Astrocyte (in vitro differentiated cells and primary cell): ENCODE results near the gene YWHAB. TPM values are rescaled to one million over a fixed set of nuclear protein-coding genes. Genes with fewer than 3 reads are reported as not detected.

Experiments used
- DNase-seq: peaks from one replicate; pipeline ENCODE4 v3.0.0-alpha.2; 2010; ENCODE audit warnings: low read depth
- FAIRE-seq: peaks from 2 replicates; lab custom pipeline; 2011; peaks lifted over from hg19 to GRCh38; lab: Jason Lieb, UNC
- H2AFZ ChIP-seq: 2 replicates; pipeline ENCODE4 v1.6.0; 2012; ENCODE audit warnings: low read depth, low read length, inconsistent platforms
- H3K27ac ChIP-seq: 2 replicates; pipeline ENCODE4 v1.5.1; 2011; ENCODE audit warnings: low read depth, low read length, inconsistent platforms
- H3K27me3 ChIP-seq: 2 replicates; pipeline ENCODE4 v1.6.0; 2011; ENCODE audit warnings: low read length, inconsistent platforms; ENCODE audit not compliant: insufficient read depth
- H3K36me3 ChIP-seq: 2 replicates; pipeline ENCODE4 v1.5.1; 2011; ENCODE audit warnings: low read length, inconsistent platforms; ENCODE audit not compliant: insufficient read depth
- H3K4me1 ChIP-seq: 2 replicates; pipeline ENCODE4 v1.5.1; 2011; ENCODE audit warnings: low read length, inconsistent platforms; ENCODE audit not compliant: insufficient read depth
- H3K4me2 ChIP-seq: 2 replicates; pipeline ENCODE4 v1.6.0; 2012; ENCODE audit warnings: low read length, inconsistent platforms
- H3K4me3 ChIP-seq: 2 replicates; pipeline ENCODE4 v1.5.1; 2011; ENCODE audit warnings: low read depth, mild to moderate bottlenecking, low read length, inconsistent platforms; ENCODE audit not compliant: insufficient read depth
- H3K79me2 ChIP-seq: 2 replicates; pipeline ENCODE4 v1.6.0; 2012; ENCODE audit warnings: mild to moderate bottlenecking, low read length, inconsistent platforms; ENCODE audit not compliant: insufficient read depth
- H3K9ac ChIP-seq: 2 replicates; pipeline ENCODE4 v1.6.0; 2012; ENCODE audit warnings: mild to moderate bottlenecking, low read length, inconsistent platforms
- H3K9me3 ChIP-seq: 2 replicates; pipeline ENCODE4 v1.5.1; 2012; ENCODE audit warnings: low read depth, mild to moderate bottlenecking, low read length, inconsistent platforms; ENCODE audit not compliant: insufficient read depth
- H4K20me1 ChIP-seq: 2 replicates; pipeline ENCODE4 v1.6.0; 2012; ENCODE audit warnings: low read length, inconsistent platforms; ENCODE audit not compliant: insufficient read depth
- H3K27ac Mint-ChIP-seq: one replicate; pipeline ENCODE4 v1.8.0; 2021; ENCODE audit warnings: mild to moderate bottlenecking, mixed read lengths; ENCODE audit not compliant: unreplicated experiment
- H3K27me3 Mint-ChIP-seq: one replicate; pipeline ENCODE4 v1.8.0; 2021; ENCODE audit warnings: low read depth, mixed read lengths; ENCODE audit not compliant: unreplicated experiment
- H3K36me3 Mint-ChIP-seq: one replicate; pipeline ENCODE4 v1.8.0; 2021; ENCODE audit warnings: low read depth, mixed read lengths; ENCODE audit not compliant: unreplicated experiment
- H3K4me1 Mint-ChIP-seq: one replicate; pipeline ENCODE4 v1.8.0; 2021; ENCODE audit warnings: low read depth, mixed read lengths; ENCODE audit not compliant: unreplicated experiment
- H3K4me3 Mint-ChIP-seq: one replicate; pipeline ENCODE4 v1.8.0; 2021; ENCODE audit warnings: mild to moderate bottlenecking, moderate library complexity, mixed read lengths; ENCODE audit not compliant: unreplicated experiment
- H3K9me3 Mint-ChIP-seq: one replicate; pipeline ENCODE4 v1.8.0; 2021; ENCODE audit warnings: mild to moderate bottlenecking, mixed read lengths; ENCODE audit not compliant: unreplicated experiment
- EZH2 ChIP-seq: IDR thresholded peaks from 2 replicates; pipeline ENCODE4 v1.6.1; 2012; ENCODE audit warnings: mild to moderate bottlenecking, low read length, inconsistent platforms; ENCODE audit not compliant: insufficient read depth
- total RNA-seq: library from RNA; stranded (reverse); gene quantifications from 2 replicates; pipeline ENCODE4 v1.2.1, GENCODE V29; 2021
- TF ChIP-seq, protein P1 (sequence below): IDR thresholded peaks from 2 replicates; pipeline ENCODE4 v1.5.1; 2011; ENCODE audit warnings: low read depth, mild to moderate bottlenecking, inconsistent platforms, low read length, moderate library complexity; ENCODE audit not compliant: insufficient read depth

The YWHAB gene
- total RNA-seq, 1 donor from 2014 or later, result 236 TPM

GRCh38 chr20:44914924-44915323 is 29.4 kb downstream of the YWHAB start:
- Mint-ChIP-seq H3K27ac (no peak overlapping the region), H3K36me3 (peaks cover 20% of the 10 kb centered on the region), H3K27me3 (no peaks in the 10 kb centered on the region), H3K4me1 (peaks cover 6% of the 10 kb centered on the region), H3K4me3 (no peak overlapping the region), H3K9me3 (no peaks in the 10 kb centered on the region)
- Histone ChIP-seq H3K4me3 (no peak overlapping the region), H3K9ac (no peak overlapping the region), H3K4me2 (no peak overlapping the region), H3K27me3 (no peaks in the 10 kb centered on the region), H3K4me1 (no peaks in the 10 kb centered on the region), H4K20me1 (peaks cover 5% of the 10 kb centered on the region), H3K79me2 (peaks cover 5% of the 10 kb centered on the region), H3K36me3 (peaks cover 14% of the 10 kb centered on the region), H3K27ac (no peak overlapping the region), H3K9me3 (no peaks in the 10 kb centered on the region), H2AFZ (no peak overlapping the region)
- TF ChIP-seq, protein P1, sequence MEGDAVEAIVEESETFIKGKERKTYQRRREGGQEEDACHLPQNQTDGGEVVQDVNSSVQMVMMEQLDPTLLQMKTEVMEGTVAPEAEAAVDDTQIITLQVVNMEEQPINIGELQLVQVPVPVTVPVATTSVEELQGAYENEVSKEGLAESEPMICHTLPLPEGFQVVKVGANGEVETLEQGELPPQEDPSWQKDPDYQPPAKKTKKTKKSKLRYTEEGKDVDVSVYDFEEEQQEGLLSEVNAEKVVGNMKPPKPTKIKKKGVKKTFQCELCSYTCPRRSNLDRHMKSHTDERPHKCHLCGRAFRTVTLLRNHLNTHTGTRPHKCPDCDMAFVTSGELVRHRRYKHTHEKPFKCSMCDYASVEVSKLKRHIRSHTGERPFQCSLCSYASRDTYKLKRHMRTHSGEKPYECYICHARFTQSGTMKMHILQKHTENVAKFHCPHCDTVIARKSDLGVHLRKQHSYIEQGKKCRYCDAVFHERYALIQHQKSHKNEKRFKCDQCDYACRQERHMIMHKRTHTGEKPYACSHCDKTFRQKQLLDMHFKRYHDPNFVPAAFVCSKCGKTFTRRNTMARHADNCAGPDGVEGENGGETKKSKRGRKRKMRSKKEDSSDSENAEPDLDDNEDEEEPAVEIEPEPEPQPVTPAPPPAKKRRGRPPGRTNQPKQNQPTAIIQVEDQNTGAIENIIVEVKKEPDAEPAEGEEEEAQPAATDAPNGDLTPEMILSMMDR, result no peak
- no peak for TF ChIP-seq EZH2
- DNase-seq, result no peak
- no peak for FAIRE-seq

GRCh38 chr20:44916586-44916985 is 31.1 kb downstream of the YWHAB start:
- TF ChIP-seq, protein P1, result no peak
- no peak for TF ChIP-seq EZH2
- Histone ChIP-seq H3K27ac (no peak overlapping the region), H3K9ac (no peak overlapping the region), H3K36me3 (peaks cover 14% of the 10 kb centered on the region), H2AFZ (no peak overlapping the region), H3K27me3 (no peaks in the 10 kb centered on the region), H3K79me2 (no peaks in the 10 kb centered on the region), H3K4me3 (no peak overlapping the region), H3K4me2 (no peak overlapping the region), H3K4me1 (no peaks in the 10 kb centered on the region), H4K20me1 (peaks cover 4% of the 10 kb centered on the region), H3K9me3 (no peaks in the 10 kb centered on the region)
- FAIRE-seq (no peak), DNase-seq (no peak)
- Mint-ChIP-seq H3K36me3 (peaks cover 20% of the 10 kb centered on the region), H3K9me3 (no peaks in the 10 kb centered on the region), H3K4me1 (peaks cover 5% of the 10 kb centered on the region), H3K27ac (no peak overlapping the region), H3K27me3 (no peaks in the 10 kb centered on the region), H3K4me3 (no peak overlapping the region)

DNA sequence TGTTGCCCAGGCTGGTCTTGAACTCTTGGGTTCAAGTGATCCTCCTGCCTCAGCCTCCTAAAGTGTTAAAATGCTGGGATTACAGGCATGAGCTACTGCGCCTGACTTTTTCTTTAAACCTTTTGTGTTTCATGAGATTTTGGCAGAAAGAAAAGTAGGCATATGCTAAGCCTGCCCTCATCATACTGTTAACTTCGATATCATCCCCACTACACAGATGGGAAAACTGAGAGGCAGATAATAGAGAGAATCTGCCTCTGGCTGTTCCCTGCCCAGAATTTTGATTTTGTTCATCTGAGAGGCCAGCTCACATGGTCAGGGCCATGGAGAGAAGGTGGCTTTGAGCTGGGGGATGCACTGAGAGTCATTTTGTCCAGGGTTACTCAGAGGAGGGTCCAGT is 31.9 kb downstream of the YWHAB start:
- no peak overlapping the region for H3K4me3 Mint-ChIP-seq

More for the DNA sequence above, 31.9 kb downstream of the YWHAB start:
- Histone ChIP-seq H3K4me2 (no peak overlapping the region), H3K27ac (no peak overlapping the region), H3K36me3 (peaks cover 14% of the 10 kb centered on the region), H4K20me1 (no peaks in the 10 kb centered on the region), H3K79me2 (no peaks in the 10 kb centered on the region), H3K4me3 (no peak overlapping the region), H3K9me3 (no peaks in the 10 kb centered on the region), H3K27me3 (no peaks in the 10 kb centered on the region), H3K9ac (no peak overlapping the region), H3K4me1 (no peaks in the 10 kb centered on the region), H2AFZ (no peak overlapping the region)
- TF ChIP-seq, protein P1, result no peak
- no peak for TF ChIP-seq EZH2
- H3K4me1 Mint-ChIP-seq, result no peaks in the 10 kb centered on the region
- H3K36me3 Mint-ChIP-seq, result peaks cover 20% of the 10 kb centered on the region
- no peak overlapping the region for H3K27ac Mint-ChIP-seq
- DNase-seq (no peak), FAIRE-seq (no peak)
- H3K27me3 Mint-ChIP-seq, result no peaks in the 10 kb centered on the region
- H3K9me3 Mint-ChIP-seq, result no peaks in the 10 kb centered on the region
